Mucosa of gallbladder (tissue), 1 donor: ENCODE measurements around the gene SRMS. TPM values are rescaled to one million over a fixed set of nuclear protein-coding genes. Genes with fewer than 3 reads are reported as not detected.

ENCODE experiments used
- DNase-seq: peaks from one replicate; pipeline ENCODE4 v3.0.0-alpha.2; 2020; ENCODE audit warnings: low spot score
- total RNA-seq: library from RNA; stranded (reverse); gene quantifications from one replicate; pipeline ENCODE4 v1.2.1, GENCODE V29; 2021
- donor health status: DM: no; HTN: no; CAD: no.

Gene SRMS
- total RNA-seq, 1 donor from 2014 or later: not detected

- DNase-seq: no peak
These were observed 55.8 kb downstream of the SRMS start for GRCh38 chr20:63491635-63492230.

DNA sequence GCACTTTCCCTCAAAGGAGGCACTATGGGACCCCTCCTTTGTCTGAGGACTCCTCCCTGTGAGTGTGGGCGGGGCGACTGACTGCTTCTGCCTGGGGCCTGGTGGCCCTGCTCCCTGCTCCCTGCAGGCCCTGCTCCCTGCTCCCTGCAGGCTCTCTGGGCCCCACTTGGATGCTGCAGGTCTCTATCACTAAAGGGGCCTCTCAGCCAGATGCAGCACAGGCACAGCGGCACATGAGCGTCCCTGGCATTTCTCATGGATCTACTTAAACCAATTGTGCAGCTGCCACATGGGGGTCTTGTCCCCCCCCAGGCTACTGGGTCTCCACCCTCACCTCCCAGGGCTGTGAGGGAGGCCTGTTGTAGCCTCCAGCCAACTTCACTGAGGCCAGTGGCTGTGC lies 56.5 kb downstream of the SRMS start:
- no peak for DNase-seq

Other genes with a start within 250 kb of the SRMS start
- gene CHRNA4, start 186.4 kb downstream of the SRMS start, total RNA-seq: not detected
- 0.46 TPM for gene KCNQ2, start 75.1 kb downstream of the SRMS start, total RNA-seq
- 56.3 TPM for gene EEF1A2, start 48.7 kb downstream of the SRMS start, total RNA-seq
- gene PPDPF, start 27.0 kb downstream of the SRMS start, total RNA-seq: 793 TPM
- gene PTK6, start 10.4 kb downstream of the SRMS start, total RNA-seq: 11.0 TPM
- gene FNDC11, start 6.4 kb upstream of the SRMS start, total RNA-seq: 1.4 TPM
- 48.9 TPM for gene HELZ2, start 26.5 kb upstream of the SRMS start, total RNA-seq
- 12.1 TPM for gene GMEB2, start 79.4 kb upstream of the SRMS start, total RNA-seq
- gene STMN3, start 105.7 kb upstream of the SRMS start, total RNA-seq: 11.1 TPM
- gene RTEL1, start 110.6 kb upstream of the SRMS start, total RNA-seq: 30.2 TPM
- gene TNFRSF6B, start 148.9 kb upstream of the SRMS start, total RNA-seq: 3.2 TPM
- 52.2 TPM for gene ARFRP1, start 160.2 kb upstream of the SRMS start, total RNA-seq
- 34.7 TPM for gene ZGPAT, start 160.3 kb upstream of the SRMS start, total RNA-seq
- 14.8 TPM for gene LIME1, start 188.9 kb upstream of the SRMS start, total RNA-seq
- 93.6 TPM for gene SLC2A4RG, start 192.0 kb upstream of the SRMS start, total RNA-seq